Measurements from ENCODE around the gene ABLIM2. TPM values are rescaled to one million over a fixed set of nuclear protein-coding genes. Genes with fewer than 3 reads are reported as not detected.

Gene ABLIM2
- total and polyA plus RNA-seq, 2 experiments from 2014 or later, result 4.9 to 5.8 TPM

DNA sequence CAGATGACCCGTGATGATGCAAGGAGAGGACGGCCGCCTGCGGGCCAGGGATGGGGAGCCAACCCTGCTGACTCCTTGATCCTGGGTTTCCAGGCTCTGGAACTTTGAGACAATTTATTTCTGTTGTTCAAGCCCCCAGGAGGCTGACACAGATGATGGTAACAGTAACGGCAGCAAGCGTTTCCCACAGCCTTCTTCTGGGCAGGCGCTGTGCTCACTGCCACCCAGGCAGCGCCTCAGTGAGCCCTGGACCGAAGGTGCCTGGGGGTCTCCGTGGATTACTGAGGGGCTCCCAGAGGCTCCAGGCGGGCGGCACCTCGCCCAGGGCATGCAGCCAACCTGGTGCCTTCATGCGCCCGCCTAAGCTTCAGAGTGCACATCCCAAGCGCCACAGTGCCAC, 115.0 kb downstream of the ABLIM2 start:
- no peaks in the 10 kb centered on the region for H3K27me3 ChIP-seq
- TF ChIP-seq, protein P1, sequence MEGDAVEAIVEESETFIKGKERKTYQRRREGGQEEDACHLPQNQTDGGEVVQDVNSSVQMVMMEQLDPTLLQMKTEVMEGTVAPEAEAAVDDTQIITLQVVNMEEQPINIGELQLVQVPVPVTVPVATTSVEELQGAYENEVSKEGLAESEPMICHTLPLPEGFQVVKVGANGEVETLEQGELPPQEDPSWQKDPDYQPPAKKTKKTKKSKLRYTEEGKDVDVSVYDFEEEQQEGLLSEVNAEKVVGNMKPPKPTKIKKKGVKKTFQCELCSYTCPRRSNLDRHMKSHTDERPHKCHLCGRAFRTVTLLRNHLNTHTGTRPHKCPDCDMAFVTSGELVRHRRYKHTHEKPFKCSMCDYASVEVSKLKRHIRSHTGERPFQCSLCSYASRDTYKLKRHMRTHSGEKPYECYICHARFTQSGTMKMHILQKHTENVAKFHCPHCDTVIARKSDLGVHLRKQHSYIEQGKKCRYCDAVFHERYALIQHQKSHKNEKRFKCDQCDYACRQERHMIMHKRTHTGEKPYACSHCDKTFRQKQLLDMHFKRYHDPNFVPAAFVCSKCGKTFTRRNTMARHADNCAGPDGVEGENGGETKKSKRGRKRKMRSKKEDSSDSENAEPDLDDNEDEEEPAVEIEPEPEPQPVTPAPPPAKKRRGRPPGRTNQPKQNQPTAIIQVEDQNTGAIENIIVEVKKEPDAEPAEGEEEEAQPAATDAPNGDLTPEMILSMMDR (IDR thresholded peaks at IDR 0.05; ENCODE audit: low read depth, low read length), result no peak

DNA sequence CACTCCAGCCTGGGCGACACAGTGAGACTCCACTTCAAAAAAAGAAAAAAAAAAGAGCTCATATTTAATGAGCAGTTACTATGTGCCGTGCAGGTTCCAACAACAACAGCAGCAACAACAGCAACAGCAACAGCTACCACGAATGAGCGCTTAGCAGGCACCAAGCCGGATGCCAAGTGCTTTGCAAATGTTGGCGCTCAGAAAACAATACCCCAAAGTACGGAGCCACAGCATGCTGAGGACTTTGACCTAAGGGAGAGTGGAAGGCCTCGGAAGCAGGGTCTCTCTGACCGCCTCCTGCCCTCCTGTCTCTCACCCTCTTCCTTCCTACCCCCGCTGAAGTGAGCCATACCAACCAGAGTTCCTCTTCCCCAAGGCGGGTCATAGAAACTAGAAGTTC, 116.7 kb downstream of the ABLIM2 start:
- TF ChIP-seq, protein P1 (IDR thresholded peaks at IDR 0.05; ENCODE audit: low read depth, low read length), result no peak
- Histone ChIP-seq H3K27ac (no peak overlapping the region), H3K27me3 (no peaks in the 10 kb centered on the region)

More for the DNA sequence above, 115.0 kb downstream of the ABLIM2 start:
- Histone ChIP-seq H3K36me3 (no peaks in the 10 kb centered on the region), H3K4me1 (ENCODE audit: low read depth) (peaks cover 3% of the 10 kb centered on the region), H3K4me3 (no peak overlapping the region), H3K9me3 (ENCODE audit: low read depth) (no peaks in the 10 kb centered on the region), H3K27ac (no peak overlapping the region)
- DNase-seq (ENCODE audit: low read depth in 1 of 2, low spot score in 1 of 2), result no peak

DNA sequence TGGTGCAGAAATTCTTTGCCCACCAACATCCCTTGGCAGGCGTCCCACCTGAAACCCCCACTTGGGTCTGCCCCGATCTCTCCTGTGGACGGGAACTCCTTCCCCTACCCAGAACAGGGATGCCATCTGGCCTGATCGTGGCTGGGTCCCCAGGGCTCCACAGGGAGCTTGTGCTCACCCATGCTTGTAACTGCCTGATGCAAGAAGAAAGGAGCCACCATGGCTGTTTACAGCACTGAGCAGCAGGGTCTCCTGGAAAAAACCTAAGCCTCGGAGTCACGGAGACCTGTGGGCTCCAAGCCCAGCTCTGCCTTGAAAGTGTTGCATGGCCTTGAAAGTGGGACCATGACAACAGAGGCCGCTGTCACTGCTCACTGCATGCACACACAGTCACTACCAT, 117.4 kb downstream of the ABLIM2 start:
- no peaks in the 10 kb centered on the region for H3K27me3 ChIP-seq
- H3K9me3 ChIP-seq (ENCODE audit: low read depth), result no peaks in the 10 kb centered on the region
- DNase-seq (ENCODE audit: low read depth in 1 of 2, low spot score in 1 of 2), result no peak
- H3K4me1 ChIP-seq (ENCODE audit: low read depth), result peaks cover 3% of the 10 kb centered on the region
- no peak overlapping the region for H3K4me3 ChIP-seq
- TF ChIP-seq, protein P1 (IDR thresholded peaks at IDR 0.05; ENCODE audit: low read depth, low read length), result no peak
- no peak overlapping the region for H3K27ac ChIP-seq
- H3K36me3 ChIP-seq, result no peaks in the 10 kb centered on the region

More for the DNA sequence above, 116.7 kb downstream of the ABLIM2 start:
- Histone ChIP-seq H3K36me3 (no peaks in the 10 kb centered on the region), H3K4me1 (ENCODE audit: low read depth) (peaks cover 3% of the 10 kb centered on the region), H3K4me3 (no peak overlapping the region), H3K9me3 (ENCODE audit: low read depth) (no peaks in the 10 kb centered on the region)
- no peak for DNase-seq (ENCODE audit: low read depth in 1 of 2, low spot score in 1 of 2)

DNA sequence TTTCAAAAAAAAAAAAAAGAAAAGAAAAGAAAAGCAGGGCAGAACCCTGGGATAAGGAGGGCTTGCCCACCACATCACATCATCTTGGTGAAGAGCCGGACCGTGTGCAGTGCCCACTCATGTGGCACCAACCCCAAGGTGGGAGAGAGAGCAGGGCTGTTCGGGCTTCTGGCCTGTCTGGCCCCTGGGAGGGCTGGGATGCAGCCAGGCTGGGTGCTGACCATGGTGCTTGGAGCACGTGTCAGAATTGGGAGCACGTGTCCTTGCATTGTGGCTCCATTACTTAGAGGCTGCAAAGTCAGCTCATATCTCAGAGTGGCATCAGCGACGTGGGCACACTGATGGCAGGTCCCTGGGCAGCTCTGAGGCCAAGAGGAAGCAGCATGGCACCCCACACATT, 118.0 kb downstream of the ABLIM2 start:
- Histone ChIP-seq H3K4me1 (ENCODE audit: low read depth) (peaks cover 3% of the 10 kb centered on the region), H3K36me3 (no peaks in the 10 kb centered on the region), H3K27ac (no peak overlapping the region), H3K27me3 (no peaks in the 10 kb centered on the region), H3K9me3 (ENCODE audit: low read depth) (no peaks in the 10 kb centered on the region), H3K4me3 (no peak overlapping the region)
- DNase-seq (ENCODE audit: low read depth in 1 of 2, low spot score in 1 of 2), result peak; percentile 17 to 71
- TF ChIP-seq, protein P1 (IDR thresholded peaks at IDR 0.05; ENCODE audit: low read depth, low read length), result no peak

DNA sequence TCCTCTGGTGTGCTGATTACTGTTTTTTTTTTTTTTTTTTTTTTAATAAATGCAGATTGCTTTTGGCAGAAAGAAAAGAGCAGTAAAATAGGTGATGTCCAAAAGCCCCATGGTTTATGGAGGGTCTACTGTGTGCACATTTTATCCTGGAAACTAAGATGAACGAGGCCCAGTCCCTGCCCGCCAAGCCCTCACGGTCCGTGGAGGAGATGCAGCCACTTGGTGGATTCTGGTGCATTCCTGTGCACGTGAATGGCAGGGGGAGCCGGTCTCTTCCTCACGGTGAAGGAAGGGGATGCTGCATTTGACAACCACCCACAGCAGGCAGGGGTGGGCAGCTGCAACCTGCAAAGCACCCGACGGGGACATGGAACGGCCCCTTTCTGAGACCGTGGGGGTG, 118.8 kb downstream of the ABLIM2 start:
- Histone ChIP-seq H3K4me1 (ENCODE audit: low read depth) (peaks cover 3% of the 10 kb centered on the region), H3K4me3 (no peak overlapping the region), H3K36me3 (no peaks in the 10 kb centered on the region), H3K9me3 (ENCODE audit: low read depth) (no peaks in the 10 kb centered on the region), H3K27ac (no peak overlapping the region), H3K27me3 (no peaks in the 10 kb centered on the region)
- DNase-seq (ENCODE audit: low read depth in 1 of 2, low spot score in 1 of 2), result no peak
- TF ChIP-seq, protein P1 (IDR thresholded peaks at IDR 0.05; ENCODE audit: low read depth, low read length), result no peak

DNA sequence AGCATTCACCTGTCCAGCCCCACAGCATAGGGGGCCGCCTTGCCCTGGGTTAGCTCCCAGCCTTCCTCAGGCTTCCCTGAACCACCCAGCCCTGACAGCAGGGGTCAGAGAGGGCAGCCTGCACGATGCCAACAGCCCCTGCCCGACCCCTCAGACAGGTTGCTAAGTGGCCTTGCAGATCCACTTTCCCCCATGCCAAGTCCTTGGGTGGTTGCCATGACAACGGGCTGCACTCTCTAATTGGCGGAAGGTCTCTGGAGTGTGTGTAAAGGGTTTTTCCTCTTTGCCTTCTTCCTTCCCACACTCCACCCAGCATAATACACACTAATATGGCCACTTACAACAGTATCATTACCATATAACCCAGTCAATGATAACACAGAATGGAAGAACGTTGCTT, 119.3 kb downstream of the ABLIM2 start:
- DNase-seq (ENCODE audit: low read depth in 1 of 2, low spot score in 1 of 2), result no peak
- H3K27ac ChIP-seq, result no peak overlapping the region
- no peaks in the 10 kb centered on the region for H3K36me3 ChIP-seq
- H3K4me3 ChIP-seq, result no peak overlapping the region
- TF ChIP-seq, protein P1 (IDR thresholded peaks at IDR 0.05; ENCODE audit: low read depth, low read length), result no peak
- peaks cover 3% of the 10 kb centered on the region for H3K4me1 ChIP-seq (ENCODE audit: low read depth)
- no peaks in the 10 kb centered on the region for H3K27me3 ChIP-seq
- no peaks in the 10 kb centered on the region for H3K9me3 ChIP-seq (ENCODE audit: low read depth)

All from cardiac muscle cell (in vitro differentiated cells and primary cell).